Loucy (cell line): ENCODE data around the gene NTHL1.

ENCODE experiments used
- CTCF ChIP-seq: fragments of 200-600 bp; sonication (generic); conservative IDR thresholded peaks from 2 replicates; pipeline ENCODE4 v1.5.1; 2014; ENCODE audit warnings: mild to moderate bottlenecking, antibody characterized with exemption, low read length
- EZH2phosphoT487 ChIP-seq: fragments of 200-600 bp; IDR thresholded peaks from 2 replicates; pipeline ENCODE4 v1.6.1; 2018; ENCODE audit warnings: antibody characterized with exemption, mild to moderate bottlenecking, moderate library complexity, borderline replicate concordance

- TF ChIP-seq CTCF (no peak), EZH2phosphoT487 (no peak)
Measured at GRCh38 chr16:2044541-2044940, 3.1 kb downstream of the NTHL1 start.
